HG03575 (cell line): ENCODE measurements around the gene OR14I1.

Source experiments
- ATAC-seq: cut with Tn5 transposase; IDR thresholded peaks from one replicate; pipeline ENCODE4 v1.9.1; 2021; ENCODE audit not compliant: unreplicated experiment, insufficient number of reproducible peaks, low FRiP score; ENCODE audit errors: extremely low read depth

Gene OR14I1

DNA sequence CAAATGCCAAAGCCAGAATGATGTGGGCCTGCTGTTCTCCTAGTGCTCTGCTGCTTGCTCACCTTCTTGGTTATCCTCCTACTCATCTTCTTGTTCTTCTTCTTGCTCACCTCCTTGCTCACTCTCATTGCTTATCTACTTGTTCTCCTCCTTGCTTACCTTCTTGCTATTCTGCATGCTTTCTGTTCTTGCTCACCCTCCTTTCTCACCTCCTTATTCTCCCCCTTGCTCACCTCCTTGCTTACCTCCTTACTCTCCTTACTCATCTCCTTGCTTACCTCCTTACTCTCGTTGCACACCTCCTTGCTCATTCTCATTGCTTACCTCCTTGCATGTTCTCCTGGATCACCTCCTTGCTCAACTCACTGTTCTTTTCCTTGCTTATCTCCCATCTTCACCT lies at the start of gene OR14I1:
OR14I1 (minus strand) TSS at position 53 of the 400 bp plus-strand sequence.
- ATAC-seq = no peak

DNA sequence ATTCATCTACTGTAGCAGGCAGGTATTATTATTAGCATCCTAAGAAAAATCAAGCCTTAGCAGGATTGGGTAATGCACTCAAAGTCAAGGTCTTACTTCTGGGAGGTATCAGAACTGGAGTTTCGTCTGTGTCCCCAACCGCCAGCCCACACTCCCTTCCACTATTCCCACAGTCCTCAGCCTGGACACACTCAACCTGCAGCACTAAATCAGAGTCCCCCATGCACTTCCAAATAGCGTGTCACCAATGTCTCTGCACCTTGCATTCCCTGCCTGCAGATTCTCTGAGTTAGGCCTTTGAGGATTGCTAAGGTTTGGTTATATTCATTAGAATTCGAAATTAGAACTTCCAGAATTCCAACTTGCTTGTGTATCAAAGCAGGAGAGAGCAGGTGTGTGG lies 49.1 kb upstream of the OR14I1 start:
- ATAC-seq = no peak

DNA sequence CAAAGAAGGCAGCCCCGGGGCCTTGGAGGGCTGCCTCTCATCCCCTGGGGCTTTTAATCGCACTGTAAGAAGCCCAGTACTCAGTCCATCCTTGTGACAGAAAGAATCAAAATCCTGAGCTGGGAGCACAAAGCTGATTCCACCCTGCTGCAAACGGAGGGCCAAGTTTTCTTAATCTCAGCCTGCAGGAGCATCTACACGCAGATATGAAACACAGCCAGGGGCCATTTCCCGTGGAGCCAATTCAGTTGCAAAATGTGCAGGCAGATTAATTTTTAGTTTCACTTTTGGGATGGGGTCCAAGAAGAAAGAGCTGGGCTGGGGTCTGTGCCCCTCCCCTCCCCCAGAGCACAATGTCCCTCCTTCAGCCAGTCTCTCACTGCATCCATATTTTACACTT lies 48.6 kb upstream of the OR14I1 start:
- ATAC-seq = no peak

DNA sequence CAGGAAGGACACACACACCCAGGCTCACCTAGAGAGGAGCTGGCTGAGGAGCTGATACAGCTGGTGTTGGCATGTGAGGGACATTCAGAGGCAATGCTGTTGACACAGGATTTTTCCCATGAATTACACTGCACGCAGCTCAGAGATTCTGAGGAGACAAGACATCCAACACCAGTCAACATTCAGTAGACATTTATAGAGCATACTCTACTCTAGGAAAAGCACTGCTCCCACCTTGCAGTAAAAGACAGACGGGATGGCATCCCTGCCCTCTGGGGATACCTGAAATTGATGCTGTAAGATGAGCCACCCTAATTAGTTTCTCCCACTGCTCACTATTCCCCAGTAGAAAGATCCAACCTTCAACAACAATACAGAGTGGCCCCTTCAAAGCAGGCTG lies 47.9 kb upstream of the OR14I1 start:
- no peak for ATAC-seq

DNA sequence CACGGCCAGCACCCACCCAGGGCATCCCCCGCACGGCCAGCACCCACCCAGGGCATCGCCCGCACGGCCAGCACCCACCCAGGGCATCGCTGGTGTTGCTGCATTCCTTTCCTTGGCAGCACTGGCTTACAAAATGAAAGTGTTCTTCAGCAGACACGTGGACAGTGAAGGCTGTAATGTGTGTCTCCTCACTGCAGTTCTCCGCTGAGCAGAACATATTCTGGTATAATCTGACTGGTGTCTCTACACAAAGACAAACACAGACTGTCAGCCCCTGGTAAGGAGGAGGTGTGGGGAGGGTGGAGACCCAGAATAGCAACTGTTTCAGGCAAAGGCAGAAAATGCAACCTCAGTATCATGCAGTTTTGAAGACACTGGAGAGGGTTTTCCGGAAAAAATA lies 45.6 kb upstream of the OR14I1 start:
- no peak for ATAC-seq

DNA sequence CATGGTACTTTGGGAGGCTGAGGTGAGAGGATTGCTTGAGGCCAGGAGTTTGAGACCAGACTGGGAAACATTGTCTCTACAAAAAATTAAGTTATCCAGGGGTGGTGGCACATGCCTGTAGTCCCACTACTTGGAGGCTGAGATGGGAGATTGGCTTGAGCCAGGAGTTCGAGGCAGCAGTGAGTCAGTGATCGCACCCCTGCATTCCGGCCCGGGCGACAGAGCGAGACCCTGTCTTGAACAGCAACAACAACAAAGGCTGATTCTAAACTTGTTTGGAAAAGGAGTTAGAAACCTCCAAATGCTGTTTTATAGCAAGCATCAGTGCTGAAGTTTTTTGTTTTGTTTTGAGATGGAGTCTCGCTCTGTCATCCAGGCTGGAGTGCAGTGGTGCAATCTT lies 38.3 kb upstream of the OR14I1 start:
- no peak for ATAC-seq

DNA sequence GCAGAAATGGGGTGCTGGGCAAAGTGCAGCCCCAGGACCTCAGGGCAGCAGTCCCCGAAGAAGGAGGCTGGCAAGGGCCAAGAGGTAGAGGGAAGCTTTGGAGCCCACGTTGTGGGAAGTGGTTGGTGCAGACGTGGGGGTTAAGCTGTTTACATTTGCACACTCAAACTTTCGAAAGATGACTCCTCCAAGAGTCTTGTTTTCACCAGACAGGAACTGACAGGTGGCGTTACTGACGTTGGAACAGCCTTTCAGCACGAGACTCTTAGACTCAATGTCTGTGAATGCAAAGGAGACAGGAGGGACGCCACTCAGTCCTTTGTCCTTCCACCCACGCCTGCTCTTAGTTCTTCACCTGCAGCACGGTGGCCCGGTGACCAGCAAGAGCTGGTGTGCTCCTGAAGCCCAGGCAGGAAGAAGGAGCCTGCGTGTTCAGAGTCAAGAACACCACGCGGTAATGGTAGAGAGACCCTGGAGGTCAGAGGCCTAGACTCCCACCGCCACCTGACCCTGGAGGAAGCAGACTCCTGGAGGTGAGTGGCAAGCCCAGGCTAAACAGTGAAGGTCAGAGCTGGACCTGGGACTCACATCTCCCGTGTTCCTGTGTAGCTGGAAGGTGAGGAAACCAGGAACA lies 37.1 kb upstream of the OR14I1 start:
- ATAC-seq = no peak

DNA sequence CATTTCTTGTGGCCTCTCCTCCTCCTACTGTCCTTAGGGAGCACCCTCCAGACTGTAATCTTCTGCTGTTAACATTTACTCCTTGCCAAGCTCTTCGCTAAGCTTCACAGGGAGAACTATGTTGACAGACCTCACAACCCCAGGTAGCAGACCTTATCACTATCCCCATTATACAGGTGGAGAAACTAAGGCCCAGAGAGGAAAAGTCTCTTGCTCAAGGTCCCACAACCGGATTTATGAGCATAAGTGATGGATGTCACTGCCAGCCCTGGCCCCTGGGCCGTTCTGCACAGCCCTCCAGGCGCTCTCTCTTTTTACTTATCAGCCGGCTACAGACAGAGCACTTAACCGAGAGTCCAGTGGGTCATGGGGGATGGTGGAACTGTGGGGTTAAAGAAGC lies 34.9 kb upstream of the OR14I1 start:
- ATAC-seq = no peak

DNA sequence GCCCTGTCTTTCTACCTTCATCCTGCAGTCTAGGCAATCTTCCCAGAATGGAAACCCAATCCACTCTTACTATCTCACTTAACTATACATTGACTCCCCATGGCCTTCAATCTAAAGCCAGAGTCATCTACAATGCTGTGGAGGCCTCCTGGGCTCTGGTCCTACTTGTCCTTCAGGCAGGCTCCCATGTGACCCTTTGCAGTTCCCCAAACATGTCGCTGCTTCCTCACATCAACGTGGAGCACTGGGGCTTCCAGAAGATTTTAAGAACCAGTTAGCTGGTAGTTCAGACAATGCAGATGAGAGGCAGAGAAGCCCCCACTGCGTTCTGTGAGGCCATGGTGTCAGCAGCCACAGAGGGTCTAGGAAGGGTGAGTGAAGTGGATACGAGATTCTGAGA lies 34.4 kb upstream of the OR14I1 start:
- ATAC-seq = no peak

DNA sequence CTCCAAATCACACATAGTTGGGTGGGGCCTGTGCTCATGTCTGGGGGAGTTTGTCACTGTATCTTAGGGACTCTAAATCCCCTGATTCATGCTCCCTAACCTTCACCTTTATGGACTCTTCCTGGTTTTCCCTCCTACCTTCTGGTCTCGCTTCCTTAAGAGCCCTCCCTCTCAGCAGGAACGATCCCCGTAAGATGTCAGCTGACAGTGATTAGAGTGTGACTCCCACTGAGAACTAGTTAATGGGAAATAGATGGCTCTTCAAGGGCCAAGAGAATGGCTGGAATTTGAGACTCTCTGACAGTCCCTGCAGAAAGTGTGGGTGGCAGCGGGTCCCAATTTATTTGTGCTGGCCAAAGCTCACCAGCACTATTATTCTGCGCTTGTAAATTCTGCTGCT lies 31.0 kb upstream of the OR14I1 start:
- no peak for ATAC-seq

DNA sequence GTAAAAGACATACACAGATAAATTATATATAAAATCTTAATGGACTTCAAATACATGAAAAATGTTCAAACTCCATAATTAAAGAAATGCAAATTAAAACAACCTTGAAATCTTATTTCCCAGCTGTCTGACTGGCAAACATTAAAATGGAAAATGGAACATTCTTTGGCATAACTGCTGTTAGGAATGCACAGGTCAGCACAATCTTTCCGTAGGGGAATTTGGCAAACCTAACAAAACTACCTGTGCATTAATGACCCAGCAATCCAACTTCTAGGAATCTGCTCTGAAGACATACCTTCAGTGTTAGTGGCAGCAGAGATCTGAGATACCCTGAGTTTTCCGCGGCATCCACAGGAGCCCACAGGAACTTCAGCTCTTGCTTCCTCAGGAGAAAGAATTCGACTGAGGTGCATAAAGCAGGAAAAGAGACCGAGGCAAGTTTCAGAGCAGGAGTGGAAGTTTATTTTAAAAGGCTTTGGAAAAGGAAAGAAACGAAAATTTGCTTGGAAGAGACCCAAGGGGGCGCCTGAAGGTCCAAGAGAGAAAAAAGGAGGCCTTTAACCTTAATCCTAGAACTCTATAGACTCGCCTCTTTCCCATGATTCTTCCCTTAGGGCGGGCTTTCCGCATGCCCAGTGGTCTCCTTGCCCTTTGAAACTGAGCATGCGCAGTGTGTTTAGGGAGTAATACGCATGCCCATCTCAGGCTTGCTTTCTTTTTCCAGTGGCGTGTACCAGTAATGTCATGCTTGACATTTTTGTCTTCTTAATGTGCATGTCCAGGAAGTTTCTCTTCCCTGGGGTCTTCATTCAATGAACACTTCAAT lies 28.2 kb upstream of the OR14I1 start:
- ATAC-seq = no peak

DNA sequence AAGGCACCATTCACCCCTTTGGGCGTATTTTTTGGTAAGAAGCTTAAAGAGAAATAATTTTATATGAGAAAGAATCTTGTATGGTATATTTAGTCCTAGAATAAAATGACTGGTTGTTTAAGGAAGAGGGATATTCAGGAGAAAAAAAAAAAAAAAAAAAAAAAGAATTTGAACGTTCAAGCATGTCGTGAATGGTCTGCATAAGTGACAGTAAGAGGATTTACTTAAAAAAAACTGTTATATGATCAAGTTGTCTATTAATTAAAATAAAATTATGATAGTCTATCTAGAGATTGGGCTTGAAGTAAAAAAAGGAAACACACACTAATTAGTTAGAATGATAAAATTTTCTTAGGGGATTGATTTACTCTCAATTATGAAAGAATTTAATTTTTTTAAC lies 11.7 kb upstream of the OR14I1 start:
- ATAC-seq = no peak

DNA sequence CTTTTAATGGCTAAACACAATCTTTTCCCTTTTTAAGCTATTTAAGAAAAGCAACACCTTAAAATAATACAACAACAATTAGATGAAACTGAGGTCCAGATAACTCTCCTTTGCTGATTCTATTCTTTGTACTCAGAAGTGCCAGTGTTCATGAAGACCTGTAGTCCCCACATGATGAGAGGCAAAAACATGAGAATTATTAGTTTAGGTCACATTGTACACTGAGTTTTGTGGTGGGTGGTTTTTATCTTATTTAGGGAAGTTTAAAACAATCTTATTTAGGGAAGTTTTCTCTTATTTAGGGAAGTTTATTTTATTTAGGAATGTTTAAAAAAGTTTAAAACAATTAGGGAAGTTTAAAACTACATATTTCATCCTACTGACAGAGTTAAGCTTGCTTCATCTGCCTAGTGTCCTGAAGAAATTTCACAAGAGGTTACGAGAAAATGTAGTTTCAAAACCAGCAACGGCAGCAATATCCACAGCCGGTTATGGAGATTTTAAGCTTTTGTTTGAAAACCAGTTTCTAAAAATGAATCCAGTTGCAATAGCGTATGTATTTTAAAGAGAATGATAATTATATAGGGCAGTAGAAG lies 7.8 kb upstream of the OR14I1 start:
- no peak for ATAC-seq

DNA sequence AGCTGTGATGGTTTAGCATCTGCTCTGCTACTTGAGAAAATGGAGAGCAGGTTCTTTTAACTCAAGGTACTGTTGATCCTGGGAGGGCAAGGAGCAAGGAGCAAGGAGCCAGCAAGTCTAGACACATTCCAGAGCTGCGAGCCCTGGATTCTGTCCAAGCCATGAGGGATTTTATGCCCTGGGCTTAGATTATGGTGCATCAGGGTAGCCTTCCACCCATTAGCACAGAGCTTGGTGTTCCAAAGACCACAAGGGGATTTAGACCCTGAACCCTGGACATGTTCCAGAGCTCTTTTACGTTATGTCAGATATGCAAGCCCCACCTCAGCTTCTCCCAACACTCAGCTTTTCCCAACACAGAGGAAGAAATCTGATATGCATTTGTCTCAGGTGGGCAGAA lies 2.0 kb upstream of the OR14I1 start:
- no peak for ATAC-seq

DNA sequence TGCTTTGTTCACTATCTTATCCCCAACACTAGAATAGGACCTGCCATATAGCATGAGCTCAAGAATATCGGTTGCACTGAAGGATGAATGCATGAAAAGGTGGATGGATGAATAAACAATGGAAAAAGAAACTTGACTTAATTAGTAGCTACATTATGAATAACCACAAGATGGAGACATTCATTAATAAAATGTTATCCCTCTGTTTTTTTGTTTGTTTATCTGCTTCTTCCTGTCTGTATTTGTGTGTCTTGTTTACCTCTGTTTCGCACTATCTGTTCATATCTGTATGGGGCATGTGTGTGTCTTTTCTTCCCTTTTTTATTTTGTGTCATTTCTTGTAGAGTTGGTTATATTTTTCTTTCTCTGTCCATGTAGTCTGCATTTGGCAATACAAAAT lies 1.1 kb upstream of the OR14I1 start:
- ATAC-seq = no peak

DNA sequence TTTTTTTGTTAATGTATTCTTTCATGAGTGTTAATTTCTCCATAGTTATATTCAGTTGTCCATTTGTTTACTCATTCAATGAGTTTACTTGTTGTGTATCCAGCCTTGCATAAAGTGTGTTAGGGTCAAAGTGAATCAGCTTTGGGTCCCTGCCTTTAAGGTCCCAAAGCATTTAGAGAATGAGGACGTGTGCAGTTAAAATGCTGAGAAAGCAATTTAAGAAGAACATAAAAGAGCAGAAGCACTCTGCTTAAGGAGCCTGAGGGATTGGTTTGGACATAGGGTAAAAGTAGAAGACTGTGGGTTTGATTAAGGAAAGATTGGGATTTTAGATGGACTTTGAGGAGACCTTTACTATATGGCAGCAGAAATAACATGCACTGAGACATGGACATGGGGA lies 3.5 kb downstream of the OR14I1 start:
- ATAC-seq = no peak

DNA sequence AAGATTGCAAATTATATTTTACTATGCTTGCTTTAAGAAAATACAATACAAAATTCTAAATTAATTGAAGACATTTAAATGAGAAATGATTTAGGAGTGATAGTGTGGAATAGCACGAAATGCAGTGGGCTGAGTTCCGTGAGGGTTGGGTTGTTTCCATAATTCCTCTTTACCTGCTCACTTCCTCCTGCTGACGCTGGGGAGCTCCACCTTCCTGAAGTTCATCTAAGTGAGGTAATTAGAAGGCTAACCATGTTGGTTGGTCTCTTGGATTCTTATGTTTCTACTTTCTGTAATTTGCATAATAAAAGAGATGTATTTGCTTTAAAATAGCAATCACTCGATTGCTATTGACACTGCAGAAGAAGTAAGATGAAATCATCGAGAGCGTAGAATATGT lies 4.7 kb downstream of the OR14I1 start:
- ATAC-seq = no peak

DNA sequence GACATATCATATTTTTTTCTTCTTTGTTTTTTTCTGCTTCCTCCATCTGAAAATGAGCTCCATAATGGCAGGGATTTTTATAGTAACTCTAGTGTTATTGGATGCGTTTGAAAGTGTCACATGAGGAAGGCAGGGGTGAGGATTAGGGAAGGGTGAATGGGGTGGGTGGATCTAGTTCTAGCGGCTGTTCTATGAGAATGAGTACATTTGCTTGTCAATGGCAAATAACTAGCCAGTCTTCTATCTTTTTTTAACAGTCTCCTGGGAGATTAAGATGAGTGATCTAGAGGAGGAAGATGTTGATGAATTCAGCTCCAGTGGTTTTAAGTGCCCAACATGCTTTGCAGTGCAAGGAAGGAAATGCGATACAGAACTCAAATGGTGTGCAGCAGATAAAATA lies 5.8 kb downstream of the OR14I1 start:
- ATAC-seq = no peak

DNA sequence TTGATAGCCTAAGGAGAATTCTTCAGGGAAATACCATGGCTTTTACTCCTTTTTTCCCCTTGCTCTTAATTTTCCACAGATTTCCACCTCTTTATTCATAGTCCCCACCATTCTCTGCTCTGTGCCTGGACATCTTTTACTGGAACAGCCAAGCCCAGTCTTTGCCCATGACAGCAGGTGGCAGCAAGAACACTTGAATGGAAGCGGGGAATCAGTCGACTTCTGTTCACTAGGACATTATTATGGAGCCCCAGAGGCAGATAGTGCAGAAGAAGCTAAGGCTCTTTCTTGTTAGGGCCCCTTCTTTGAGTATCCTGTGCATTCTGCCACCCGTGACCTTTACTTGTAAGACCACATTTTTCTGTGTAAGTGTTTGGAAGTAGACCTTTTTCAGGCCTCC lies 6.3 kb downstream of the OR14I1 start:
- ATAC-seq = no peak

DNA sequence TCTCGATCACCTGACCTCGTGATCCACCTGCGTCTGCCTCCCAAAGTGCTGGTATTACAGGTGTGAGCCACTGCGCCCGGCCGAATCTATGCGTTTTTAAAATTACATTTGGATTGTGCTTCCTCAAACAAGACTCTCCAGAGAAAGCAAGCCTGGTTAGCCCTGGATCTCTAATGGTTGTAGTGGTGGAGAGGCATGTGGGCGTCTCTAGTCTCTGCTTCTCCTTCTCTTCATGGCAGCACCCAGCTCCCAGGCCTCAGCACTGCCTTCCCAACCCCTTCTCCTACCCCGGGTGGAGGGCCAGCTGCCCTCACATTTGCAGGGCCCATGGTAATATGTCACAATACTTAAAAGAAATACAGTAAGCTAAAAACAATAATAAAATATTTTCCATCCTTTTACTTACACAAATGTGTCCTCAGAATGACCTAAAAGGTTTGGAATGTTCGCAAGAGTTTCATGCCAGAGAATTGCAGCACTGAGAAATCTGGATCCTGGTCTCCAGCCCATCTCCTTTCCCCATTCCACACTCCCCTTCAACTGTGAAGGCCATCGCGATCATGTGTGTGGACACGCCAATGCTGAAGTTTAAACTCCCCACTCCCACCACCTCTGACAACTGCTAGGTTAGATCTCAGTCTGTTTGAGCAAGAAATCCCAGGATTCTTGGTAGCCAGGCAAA lies 7.0 kb downstream of the OR14I1 start:
- ATAC-seq = no peak
